ENCODE data around the gene CDK11B. TPM values are rescaled to one million over a fixed set of nuclear protein-coding genes. Genes with fewer than 3 reads are reported as not detected.

CDK11B gene
- polyA plus RNA-seq, 1 donor (not counting 4 experiments of a cell fraction or from before 2014, with no cell fraction given) = 5.9 TPM

DNA sequence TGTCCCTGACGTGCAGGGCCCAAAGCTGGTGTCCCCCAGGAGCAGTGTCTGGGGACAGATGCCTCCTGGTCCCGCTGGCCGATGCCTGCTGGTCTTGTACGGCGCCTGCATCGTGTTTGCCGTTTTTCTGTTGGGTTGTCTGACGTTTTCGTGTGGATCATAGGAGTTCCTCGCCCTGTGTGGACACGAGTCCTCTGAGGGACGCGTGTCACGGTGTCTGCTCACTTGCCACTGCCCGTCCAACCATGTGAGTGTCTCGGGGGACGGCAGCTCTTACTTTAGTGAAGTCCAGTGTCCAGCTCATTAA is 36.1 kb downstream of the CDK11B start:
- Histone ChIP-seq H3K4me2 (ENCODE audit: control insufficient read depth, extremely low read depth, insufficient read depth, low read depth, low read length) (no peak overlapping the region), H2AFZ (ENCODE audit: control insufficient read depth, low read length) (no peak overlapping the region), H3K27ac (ENCODE audit: control insufficient read depth, insufficient read depth, low read length) (no peak overlapping the region), H3K79me2 (ENCODE audit: control insufficient read depth, insufficient read depth, low read length) (no peaks in the 10 kb centered on the region), H3K9me3 (ENCODE audit: control insufficient read depth, low read depth, low read length) (no peaks in the 10 kb centered on the region), H3K27me3 (ENCODE audit: control insufficient read depth, extremely low read depth, insufficient read depth, low read length) (no peaks in the 10 kb centered on the region), H3K9me1 (ENCODE audit: control insufficient read depth, extremely low read depth, insufficient read depth, low read length) (no peaks in the 10 kb centered on the region), H3K4me3 (ENCODE audit: control insufficient read depth in 2 of 3, extremely low read depth in 1 of 3, insufficient read depth in 2 of 3, low read depth in 1 of 3, low read length in 3 of 3) (no peak overlapping the region), H3K36me3 (ENCODE audit: control insufficient read depth in 2 of 2, extremely low read depth in 1 of 2, insufficient read depth in 2 of 2, low read length in 2 of 2) (peaks cover 0 to 2% of the 10 kb centered on the region in 2 experiments), H4K20me1 (ENCODE audit: control insufficient read depth, extremely low read depth, insufficient read depth, low read length) (no peaks in the 10 kb centered on the region), H3K9ac (ENCODE audit: control insufficient read depth, extremely low read depth, insufficient read depth, low read length) (no peak overlapping the region), H3K4me1 (ENCODE audit: control insufficient read depth, extremely low read depth, insufficient read depth, low read length) (peaks cover 5% of the 10 kb centered on the region)
- TF ChIP-seq EZH2 (IDR thresholded peaks at IDR 0.05; ENCODE audit: low read length) = no peak
- TF ChIP-seq, protein P1, sequence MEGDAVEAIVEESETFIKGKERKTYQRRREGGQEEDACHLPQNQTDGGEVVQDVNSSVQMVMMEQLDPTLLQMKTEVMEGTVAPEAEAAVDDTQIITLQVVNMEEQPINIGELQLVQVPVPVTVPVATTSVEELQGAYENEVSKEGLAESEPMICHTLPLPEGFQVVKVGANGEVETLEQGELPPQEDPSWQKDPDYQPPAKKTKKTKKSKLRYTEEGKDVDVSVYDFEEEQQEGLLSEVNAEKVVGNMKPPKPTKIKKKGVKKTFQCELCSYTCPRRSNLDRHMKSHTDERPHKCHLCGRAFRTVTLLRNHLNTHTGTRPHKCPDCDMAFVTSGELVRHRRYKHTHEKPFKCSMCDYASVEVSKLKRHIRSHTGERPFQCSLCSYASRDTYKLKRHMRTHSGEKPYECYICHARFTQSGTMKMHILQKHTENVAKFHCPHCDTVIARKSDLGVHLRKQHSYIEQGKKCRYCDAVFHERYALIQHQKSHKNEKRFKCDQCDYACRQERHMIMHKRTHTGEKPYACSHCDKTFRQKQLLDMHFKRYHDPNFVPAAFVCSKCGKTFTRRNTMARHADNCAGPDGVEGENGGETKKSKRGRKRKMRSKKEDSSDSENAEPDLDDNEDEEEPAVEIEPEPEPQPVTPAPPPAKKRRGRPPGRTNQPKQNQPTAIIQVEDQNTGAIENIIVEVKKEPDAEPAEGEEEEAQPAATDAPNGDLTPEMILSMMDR (optimal IDR thresholded peaks at IDR 0.05 in 1 of 3, IDR thresholded peaks at IDR 0.05 in 1 of 3, conservative IDR thresholded peaks at IDR 0.05 in 1 of 3; ENCODE audit: extremely low read depth in 1 of 3, insufficient read depth in 2 of 3, low read length in 3 of 3) = no peak
- DNase-seq (ENCODE audit: low read depth, low spot score) (no peak), FAIRE-seq (no peak)
- dilution Hi-C loops (cut with MboI; ENCODE audit: extremely low pct_ligation_motif_present, low sequenced_read_pairs) = no loop called here

DNA sequence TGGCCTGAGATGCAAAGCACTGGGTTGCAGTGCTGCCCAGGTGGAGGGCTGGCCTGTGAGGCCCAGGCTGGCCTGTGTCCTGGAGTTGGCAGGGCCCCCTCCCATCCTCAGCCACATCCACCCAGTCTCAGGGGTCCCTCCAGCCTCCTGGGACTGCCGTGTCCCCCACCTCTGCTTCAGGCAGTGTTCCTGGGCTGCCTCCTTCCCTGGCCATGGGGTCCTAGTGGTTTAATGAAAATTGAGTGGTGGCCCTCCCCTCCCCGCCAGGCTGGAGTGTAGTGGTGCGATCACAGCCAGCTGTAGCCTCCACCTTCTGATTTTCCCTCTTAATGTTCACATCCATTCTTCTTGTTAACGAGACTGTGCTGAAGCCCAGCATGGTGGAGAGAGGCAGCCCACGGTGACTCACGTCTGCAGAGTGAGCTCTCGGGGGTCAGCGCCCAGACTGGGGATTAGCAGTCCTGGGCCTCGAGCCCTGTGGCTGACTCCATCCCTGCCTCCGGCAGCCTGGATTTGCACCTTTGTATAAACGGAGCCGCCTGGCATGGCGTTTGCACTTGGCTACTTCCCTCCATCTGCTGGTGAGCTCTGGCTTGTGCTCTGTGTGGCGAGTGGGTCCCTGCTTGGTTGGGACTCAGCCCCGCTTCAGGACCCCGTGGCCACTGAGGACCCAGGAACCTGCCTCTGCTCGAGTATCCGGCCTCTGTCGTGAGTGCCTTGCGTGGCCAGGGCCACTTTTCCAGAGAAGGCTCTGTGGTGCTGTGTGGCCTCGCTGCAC is 36.6 kb downstream of the CDK11B start:
- TF ChIP-seq, protein P1 (optimal IDR thresholded peaks at IDR 0.05 in 1 of 3, IDR thresholded peaks at IDR 0.05 in 1 of 3, conservative IDR thresholded peaks at IDR 0.05 in 1 of 3; ENCODE audit: extremely low read depth in 1 of 3, insufficient read depth in 2 of 3, low read length in 3 of 3) = no peak
- no peak for TF ChIP-seq EZH2 (IDR thresholded peaks at IDR 0.05; ENCODE audit: low read length)
- Histone ChIP-seq H3K4me1 (ENCODE audit: control insufficient read depth, extremely low read depth, insufficient read depth, low read length) (peaks cover 3% of the 10 kb centered on the region), H3K9ac (ENCODE audit: control insufficient read depth, extremely low read depth, insufficient read depth, low read length) (no peak overlapping the region), H3K9me1 (ENCODE audit: control insufficient read depth, extremely low read depth, insufficient read depth, low read length) (no peaks in the 10 kb centered on the region), H4K20me1 (ENCODE audit: control insufficient read depth, extremely low read depth, insufficient read depth, low read length) (no peaks in the 10 kb centered on the region), H3K4me3 (ENCODE audit: control insufficient read depth in 2 of 3, extremely low read depth in 1 of 3, insufficient read depth in 2 of 3, low read depth in 1 of 3, low read length in 3 of 3) (no peak overlapping the region), H3K36me3 (ENCODE audit: control insufficient read depth in 2 of 2, extremely low read depth in 1 of 2, insufficient read depth in 2 of 2, low read length in 2 of 2) (peaks cover 0 to 3% of the 10 kb centered on the region in 2 experiments), H3K9me3 (ENCODE audit: control insufficient read depth, low read depth, low read length) (no peaks in the 10 kb centered on the region), H3K79me2 (ENCODE audit: control insufficient read depth, insufficient read depth, low read length) (no peaks in the 10 kb centered on the region), H2AFZ (ENCODE audit: control insufficient read depth, low read length) (no peak overlapping the region), H3K27me3 (ENCODE audit: control insufficient read depth, extremely low read depth, insufficient read depth, low read length) (no peaks in the 10 kb centered on the region), H3K27ac (ENCODE audit: control insufficient read depth, insufficient read depth, low read length) (no peak overlapping the region), H3K4me2 (ENCODE audit: control insufficient read depth, extremely low read depth, insufficient read depth, low read depth, low read length) (no peak overlapping the region)
- DNase-seq (ENCODE audit: low read depth, low spot score) (no peak), FAIRE-seq (no peak)
- dilution Hi-C loops (cut with MboI; ENCODE audit: extremely low pct_ligation_motif_present, low sequenced_read_pairs) = no loop called here
